CD4-positive, alpha-beta T cell treated with Interferon gamma for 1 hour (primary cell): Measurements from ENCODE around the gene TOMM40L.
A peak's percentile ranks its signal among the peaks of the same experiment; 100 is the strongest.
"Not testable (repeated sequence)": the region's sequence is repeated elsewhere in the genome, so short reads cannot be mapped to it uniquely, and the experiment has no call there.

ENCODE experiments used
- DNase-seq: peaks from one replicate; pipeline ENCODE4 v3.0.0-alpha.2; 2020

Gene TOMM40L

DNA sequence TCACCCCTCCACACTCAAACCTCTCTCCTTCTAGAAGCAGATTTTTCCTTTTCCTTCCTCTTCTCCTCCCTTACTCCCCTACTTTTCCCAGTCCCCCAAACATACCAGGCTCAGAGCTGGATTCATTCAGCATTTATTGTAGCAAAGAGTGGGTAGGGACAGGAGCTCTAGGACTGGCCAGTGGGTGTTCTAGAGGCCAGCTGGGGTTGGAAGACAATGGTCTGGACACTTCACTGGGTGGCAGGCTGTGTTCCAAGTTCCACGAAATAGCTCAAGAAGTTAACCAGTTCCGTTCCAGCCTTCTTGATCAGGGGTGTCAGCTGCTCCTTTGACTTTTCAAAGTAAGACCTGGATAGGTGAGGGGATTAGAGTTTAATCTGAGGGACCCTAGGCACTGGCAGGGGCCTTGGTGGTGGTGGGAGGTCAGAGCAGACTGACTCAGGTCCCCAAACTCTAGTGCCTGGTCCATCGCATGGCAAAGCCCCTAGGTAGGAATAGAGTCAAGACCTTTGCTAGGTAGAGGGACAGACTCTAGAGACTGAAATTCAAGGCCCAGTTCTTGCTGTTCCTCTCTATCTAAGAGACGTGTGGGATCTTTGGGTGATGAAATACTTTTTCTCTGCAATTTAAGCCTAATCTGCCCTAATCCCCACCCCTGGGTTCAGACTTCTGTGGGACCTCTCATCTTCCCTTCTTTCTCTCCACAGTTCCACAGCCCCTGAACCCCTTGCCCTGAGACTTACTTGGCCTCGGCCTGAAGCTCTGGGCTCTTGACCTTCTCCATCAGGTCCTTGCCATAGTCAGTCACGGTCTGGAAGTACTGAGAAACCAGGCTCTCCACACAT is 3.5 kb upstream of the TOMM40L start:
- DNase-seq = no peak

DNA sequence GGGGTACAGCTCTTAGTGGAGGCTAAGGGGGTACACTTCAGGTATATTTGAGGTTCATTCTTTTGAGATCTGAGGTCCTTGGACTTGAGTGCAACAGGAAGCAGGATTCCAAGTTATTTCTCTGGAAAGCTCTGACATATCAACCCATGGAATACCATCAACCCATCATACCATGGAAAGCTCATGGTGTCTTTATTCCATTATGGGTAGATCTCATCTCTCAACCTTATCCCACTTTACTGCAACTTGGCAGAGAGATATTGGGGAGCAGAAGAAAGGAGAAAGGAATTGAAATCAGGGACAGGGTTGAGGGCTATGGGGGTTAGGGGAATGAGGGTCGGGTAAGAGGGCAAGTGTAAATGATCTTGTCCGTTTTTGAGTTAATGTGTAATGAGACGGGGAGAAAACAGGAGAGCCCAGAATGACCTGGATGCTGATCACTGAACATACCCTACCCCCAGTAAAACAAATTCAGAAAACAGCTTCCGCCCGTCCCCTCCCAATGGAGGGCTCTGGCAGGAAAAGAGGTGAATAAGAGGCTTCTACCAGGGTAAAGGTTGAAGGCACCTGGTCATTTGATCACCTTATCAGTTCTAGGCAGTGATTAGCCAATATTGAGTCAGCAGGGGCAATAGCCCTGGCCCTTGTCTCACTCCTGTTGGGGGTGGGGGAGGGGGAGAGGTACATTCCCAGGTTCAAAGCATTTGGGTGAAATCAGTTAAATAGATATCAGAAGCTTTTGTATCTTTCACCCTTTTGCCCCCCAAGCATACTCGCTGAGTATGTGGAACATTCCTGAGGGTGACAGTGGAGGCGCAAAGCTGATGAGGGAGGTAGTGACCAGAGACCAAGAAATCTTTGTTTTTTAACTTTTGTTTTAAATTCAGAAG is 1.8 kb upstream of the TOMM40L start:
- DNase-seq = no peak

DNA sequence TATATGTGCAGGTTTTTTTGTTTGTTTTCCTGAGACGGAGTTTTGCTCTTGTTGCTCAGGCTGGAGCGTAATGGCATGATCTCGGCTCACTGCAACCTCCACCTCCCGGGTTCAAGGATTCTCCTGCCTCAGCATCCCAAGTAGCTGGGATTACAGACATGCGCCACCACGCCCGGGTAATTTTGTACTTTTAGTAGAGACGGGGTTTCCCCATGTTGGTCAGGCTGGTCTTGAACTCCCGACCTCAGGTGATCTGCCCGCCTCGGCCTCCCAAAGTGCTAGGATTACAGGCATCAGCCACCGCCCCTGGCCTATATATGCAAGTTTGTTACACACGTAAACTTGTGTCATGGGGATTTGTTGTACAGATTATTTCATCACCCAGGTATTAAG is 1.2 kb upstream of the TOMM40L start:
- DNase-seq = not testable (repeated sequence)

DNA sequence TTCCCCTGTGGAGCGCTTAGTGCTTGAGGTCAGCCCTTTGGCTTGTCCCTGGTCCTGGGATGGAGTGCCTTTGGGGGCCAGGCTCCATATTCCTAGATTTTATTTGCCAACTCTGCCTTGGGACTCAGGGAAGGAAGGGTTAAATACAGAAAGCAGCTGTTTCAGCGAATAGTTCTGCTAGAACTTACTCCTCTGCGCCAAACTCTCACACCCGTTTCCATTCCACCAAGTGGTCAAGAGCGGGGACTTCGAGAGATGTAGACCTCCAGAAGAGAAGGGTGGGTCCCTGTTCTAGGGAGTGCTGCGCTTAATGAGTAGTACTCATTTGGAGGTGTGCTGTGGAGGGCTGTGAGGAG is 704 bp upstream of the TOMM40L start:
- no peak for DNase-seq

DNA sequence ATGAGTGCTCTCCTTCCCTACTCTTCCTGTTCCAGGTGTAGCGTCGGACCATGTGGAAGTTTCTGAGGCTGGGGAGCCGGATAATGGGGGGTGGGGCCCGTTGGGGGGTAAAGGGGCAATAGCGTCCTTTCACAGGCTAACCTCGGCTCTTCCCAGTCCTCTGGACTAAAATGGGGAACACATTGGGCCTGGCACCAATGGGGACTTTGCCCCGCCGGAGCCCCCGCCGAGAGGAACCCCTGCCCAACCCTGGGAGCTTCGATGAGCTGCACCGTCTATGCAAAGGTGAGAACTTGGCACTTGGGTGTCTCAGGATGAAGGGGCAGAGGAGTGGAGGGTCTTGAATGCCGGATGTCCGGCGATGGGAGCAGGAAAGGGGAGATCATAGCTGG is 456 bp downstream of the TOMM40L start:
- DNase-seq = no peak

DNA sequence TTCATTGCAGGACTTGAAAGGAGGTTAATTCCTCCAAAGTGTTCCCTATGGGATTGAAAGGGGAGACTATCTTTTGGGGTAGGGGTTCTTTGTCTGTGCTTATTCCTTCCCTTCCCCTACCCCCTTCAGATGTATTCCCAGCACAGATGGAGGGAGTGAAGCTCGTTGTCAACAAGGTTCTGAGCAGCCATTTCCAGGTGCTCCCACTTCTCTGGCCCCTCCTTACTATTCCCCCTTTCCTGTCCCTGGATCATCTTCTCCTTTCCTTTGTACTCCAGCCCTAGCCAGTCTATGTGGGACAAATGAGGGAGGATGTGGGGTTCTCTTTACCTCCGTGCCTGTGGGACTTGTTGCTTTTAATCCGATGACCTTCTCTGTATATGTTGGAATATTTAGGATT is 899 bp downstream of the TOMM40L start:
- DNase-seq = no peak

- peak; percentile 79 for DNase-seq
Measured at GRCh38 chr1:161227196-161227871, 1.5 kb downstream of the TOMM40L start.

DNA sequence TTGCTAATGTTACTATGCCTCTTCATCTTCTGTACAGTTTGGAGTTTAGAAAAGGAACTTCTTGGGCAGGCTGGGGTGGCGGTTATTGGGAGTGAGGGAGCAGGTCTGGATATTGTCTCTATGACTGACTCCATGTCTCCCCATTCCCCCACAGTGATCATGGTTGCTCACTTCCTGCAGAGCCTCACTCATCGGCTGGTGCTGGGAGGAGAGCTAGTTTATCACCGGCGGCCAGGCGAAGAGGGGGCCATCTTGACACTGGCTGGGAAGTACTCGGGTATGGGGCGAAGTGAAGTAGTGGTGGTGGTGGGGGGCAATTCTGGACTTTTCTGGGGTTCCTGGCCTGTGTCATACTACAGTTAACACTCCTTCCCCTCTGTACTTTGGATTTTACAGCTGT is 2.2 kb downstream of the TOMM40L start:
- DNase-seq = no peak

DNA sequence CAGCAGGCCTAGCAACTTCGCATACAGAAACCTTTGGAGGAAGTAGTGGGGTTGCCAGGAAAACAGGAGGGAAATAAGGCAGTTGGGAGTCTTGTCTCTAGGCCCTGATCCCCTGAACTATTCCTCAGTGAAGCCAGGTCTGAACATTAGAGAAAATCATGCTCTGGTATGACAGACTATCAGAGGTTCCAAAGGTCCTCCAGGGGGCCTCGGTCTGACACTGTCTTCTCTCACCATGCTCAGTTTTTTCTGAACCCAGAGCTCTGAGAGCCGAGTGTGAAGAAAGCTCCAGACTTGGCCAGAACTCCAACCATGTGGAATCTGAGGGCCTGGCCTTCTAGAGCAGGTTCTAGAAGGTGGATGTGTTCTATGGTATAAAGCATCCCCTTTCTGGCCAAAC is 4.0 kb downstream of the TOMM40L start:
- no peak for DNase-seq

DNA sequence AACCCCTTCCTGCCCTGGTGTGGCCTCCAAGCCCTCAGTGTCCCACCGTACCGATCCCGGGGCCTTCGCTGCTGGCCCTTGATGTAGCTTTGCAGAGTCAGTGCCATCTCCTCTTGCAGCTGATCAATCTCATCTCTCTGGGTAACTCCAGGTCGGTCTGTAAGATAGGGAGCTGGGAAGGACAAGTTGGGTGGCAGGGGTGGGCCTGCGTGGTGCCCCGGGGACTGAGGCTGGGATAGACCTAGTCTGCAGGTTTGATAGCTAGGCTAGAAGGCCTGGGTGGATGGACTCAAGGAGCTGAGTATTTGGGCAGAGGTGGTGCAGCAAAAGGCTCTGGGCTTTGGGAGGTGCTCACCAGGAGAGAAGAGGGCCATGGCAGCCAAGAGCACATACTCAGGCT is 4.9 kb downstream of the TOMM40L start:
- DNase-seq = no peak

GRCh38 chr1:161233102-161233501 is 7.2 kb downstream of the TOMM40L start:
- DNase-seq = no peak

GRCh38 chr1:161235957-161236775 is 10.3 kb downstream of the TOMM40L start:
- DNase-seq = no peak

DNA sequence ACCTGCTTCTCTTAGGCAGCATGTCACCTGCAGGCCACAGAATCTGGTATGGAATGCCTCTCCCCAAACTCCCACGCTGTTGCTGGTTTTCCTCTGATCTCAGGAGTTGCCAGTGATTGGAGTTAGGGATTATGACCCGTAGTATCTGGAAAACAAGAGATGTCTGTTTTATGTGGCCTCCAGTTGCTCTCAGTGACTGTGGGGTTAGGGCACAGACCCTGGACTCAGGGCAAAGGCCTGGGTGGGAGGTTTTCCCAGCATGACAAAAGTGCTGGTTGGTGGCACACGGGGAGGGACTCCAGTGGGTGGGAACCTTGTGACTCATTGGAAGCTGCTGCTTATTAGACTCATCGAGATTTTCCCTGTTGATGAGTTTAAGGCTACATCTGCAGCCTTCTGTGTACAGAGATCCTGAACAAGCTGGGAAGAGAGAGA is 12.2 kb downstream of the TOMM40L start, which contains the start of gene NR1I3:
NR1I3 (minus strand) TSS at position 165 of the 435 bp plus-strand sequence. CDS start 1,638 bp downstream, outside the sequence.
- DNase-seq = no peak

- DNase-seq = no peak
Measured at GRCh38 chr1:161241682-161242081, 15.8 kb downstream of the TOMM40L start.

- DNase-seq = no peak
Measured at GRCh38 chr1:161242313-161242712, 16.5 kb downstream of the TOMM40L start.

GRCh38 chr1:161244888-161245287 is 19.0 kb downstream of the TOMM40L start:
- no peak for DNase-seq

DNA sequence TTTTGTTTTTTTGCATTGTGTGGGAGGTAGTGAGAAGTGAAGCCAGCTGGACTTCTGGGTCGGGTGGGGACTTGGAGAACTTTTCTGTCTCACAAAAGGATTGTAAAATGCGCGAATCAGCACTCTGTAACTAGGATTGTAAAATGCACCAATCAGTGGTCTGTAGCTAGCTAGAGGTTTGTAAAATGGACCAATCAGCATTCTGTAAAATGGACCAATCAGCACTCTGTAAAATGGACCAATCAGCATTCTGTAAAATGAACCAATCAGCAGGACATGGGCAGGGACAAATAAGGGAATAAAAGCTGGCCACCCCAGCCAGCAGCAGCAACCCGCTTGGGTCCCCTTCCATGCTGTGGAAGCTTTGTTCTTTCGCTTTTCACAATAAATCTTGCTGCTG is 24.2 kb downstream of the TOMM40L start:
- not testable (repeated sequence) for DNase-seq

- DNase-seq = no peak
Measured at GRCh38 chr1:161250829-161251228, 25.0 kb downstream of the TOMM40L start.

- DNase-seq = no peak
Measured at GRCh38 chr1:161251579-161251978, 25.7 kb downstream of the TOMM40L start.

DNA sequence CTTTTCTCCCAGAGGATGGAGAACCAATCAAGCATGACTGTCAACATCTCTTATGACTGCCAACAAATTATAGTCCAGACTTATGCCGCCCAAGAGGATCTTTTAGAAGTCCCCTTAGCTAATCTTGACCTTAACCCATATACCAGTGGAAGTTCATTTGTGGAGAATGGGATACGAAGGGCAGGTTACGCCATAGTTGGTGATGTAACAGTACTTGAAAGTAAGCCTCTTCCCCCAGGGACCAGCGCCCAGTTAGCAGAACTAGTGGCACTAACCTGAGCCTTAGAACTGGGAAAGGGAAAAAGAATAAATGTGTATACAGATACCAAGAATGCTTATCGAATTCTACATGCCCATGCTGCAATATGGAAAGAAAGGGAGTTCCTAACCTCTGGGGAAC is 29.4 kb downstream of the TOMM40L start:
- DNase-seq = not testable (repeated sequence)

DNA sequence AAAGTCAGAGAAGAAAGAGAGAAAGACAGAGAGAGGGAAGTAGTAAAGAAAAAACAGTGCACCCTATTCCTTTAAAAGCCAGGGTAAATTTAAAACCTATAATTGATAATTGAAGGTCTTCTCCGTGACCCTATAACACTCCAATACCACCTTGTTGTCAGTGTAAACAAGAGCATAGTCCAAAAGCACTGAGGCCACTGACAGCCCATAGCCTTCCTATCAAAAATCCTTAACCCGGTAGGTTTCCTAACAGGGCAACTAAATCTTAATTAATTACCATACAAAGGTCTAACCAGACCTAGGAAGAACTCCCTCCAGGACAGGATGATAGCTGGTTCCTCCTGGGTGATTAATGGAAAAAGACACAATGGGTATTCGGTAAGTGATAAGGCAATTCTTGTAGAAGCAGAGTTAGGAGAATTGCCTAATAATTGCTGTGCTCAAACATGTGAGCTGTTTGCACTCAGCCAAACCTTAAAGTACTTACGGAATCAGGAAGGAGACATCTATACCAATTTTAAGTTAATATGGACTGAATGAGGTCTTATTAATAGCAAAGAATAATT is 30.2 kb downstream of the TOMM40L start:
- DNase-seq = not testable (repeated sequence)

GRCh38 chr1:161257109-161257508 is 31.2 kb downstream of the TOMM40L start:
- not testable (repeated sequence) for DNase-seq
